Liver (tissue), 2 donors: ENCODE results near the gene CFTR.

Experiments
- CTCF ChIP-seq: fragments of 150-350 bp; IDR thresholded peaks from 2 replicates; pipeline ENCODE4 v1.5.1; 2017; ENCODE audit warnings: improper control_type of control experiment, low read depth, low read length; ENCODE audit not compliant: missing input control
- MAX ChIP-seq: IDR thresholded peaks from 2 replicates; pipeline ENCODE4 v1.6.1; 2016; ENCODE audit warnings: antibody characterized with exemption
- REST ChIP-seq: IDR thresholded peaks from 2 replicates; pipeline ENCODE4 v1.6.1; 2016; ENCODE audit warnings: antibody characterized with exemption, mild to moderate bottlenecking
- TF ChIP-seq, protein P1 (sequence below): IDR thresholded peaks from 2 replicates; pipeline ENCODE4 v1.6.1; 2016; ENCODE audit warnings: antibody characterized with exemption
- donor health status: healthy.

GRCh38 chr7:117480055-117480362, 184 bp downstream of the CFTR start:
- TF ChIP-seq REST (no peak), CTCF (no peak), MAX (no peak)
- TF ChIP-seq, protein P1, sequence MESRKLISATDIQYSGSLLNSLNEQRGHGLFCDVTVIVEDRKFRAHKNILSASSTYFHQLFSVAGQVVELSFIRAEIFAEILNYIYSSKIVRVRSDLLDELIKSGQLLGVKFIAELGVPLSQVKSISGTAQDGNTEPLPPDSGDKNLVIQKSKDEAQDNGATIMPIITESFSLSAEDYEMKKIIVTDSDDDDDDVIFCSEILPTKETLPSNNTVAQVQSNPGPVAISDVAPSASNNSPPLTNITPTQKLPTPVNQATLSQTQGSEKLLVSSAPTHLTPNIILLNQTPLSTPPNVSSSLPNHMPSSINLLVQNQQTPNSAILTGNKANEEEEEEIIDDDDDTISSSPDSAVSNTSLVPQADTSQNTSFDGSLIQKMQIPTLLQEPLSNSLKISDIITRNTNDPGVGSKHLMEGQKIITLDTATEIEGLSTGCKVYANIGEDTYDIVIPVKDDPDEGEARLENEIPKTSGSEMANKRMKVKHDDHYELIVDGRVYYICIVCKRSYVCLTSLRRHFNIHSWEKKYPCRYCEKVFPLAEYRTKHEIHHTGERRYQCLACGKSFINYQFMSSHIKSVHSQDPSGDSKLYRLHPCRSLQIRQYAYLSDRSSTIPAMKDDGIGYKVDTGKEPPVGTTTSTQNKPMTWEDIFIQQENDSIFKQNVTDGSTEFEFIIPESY, result no peak
